GM21423 (cell line): ENCODE data around the gene ADCK1.
A peak's percentile ranks its signal among the peaks of the same experiment; 100 is the strongest.
"Not testable (repeated sequence)": the region's sequence is repeated elsewhere in the genome, so short reads cannot be mapped to it uniquely, and the experiment has no call there.

Source experiments
- ATAC-seq: cut with Tn5 transposase; IDR thresholded peaks from one replicate; pipeline ENCODE4 v1.9.1; 2021; ENCODE audit warnings: mild to moderate bottlenecking, moderate library complexity; ENCODE audit not compliant: unreplicated experiment

ADCK1 gene

GRCh38 chr14:77805706-77806105, 5.8 kb downstream of the ADCK1 start:
- no peak for ATAC-seq

DNA sequence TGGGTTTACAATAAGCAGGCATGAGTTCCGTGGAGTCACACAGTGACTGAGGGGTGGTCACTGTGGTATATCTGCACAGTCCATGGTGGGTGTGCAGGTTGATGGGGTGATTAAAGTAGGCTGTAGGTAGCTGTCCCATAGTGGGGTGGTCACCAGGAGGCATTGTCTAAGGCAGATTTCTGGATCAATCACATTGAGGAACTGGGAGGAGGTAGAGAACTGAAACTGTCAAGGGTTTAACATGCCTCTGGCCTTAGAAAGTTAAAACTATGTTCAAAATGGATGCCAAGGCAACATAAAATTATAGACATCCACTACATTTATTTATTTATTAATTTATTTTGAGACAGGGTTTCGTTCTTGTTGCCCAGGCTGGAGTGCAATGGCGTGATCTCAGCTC, 8.3 kb downstream of the ADCK1 start:
- ATAC-seq, result no peak

DNA sequence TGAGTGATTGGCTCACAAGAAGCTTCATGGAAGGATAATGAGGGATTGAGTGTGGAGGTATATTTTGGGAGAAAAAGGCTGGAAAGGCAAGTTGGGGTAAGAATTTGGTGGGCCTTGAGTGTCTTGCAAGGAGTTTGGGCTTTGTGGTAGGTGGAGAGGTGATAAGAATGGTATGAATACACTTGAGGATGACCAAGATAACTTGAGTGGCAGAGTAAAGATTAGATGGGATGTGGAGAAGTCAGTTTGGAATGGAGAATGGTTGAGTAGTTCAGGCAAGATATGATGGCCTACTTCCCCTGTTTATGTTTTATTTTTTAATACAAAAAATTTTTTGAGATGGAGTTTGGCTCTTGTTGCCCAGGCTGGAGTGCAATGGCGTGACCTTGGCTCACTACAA, 9.1 kb downstream of the ADCK1 start:
- no peak for ATAC-seq

- peak; percentile 62 for ATAC-seq
These were observed 12.1 kb downstream of the ADCK1 start for GRCh38 chr14:77812028-77812427.

DNA sequence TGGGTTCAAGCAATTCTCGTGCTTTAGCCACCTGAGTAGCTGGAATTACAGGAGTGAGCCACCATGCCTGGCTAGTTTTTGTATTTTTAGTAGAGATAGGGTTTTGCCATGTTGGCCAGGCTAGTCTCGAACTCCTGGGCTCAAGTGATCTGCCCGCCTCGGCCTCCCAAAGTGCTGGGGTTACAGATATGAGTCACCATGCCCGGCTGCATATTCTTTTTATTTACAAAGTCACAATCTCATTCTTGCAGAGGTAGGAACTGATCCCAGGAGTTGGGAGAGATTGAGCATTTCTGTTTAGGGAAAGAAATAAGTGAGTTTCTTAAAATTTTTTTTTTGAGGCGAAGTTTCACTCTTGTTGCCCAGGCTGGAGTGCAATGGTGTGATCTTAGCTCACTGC, 12.8 kb downstream of the ADCK1 start:
- ATAC-seq, result not testable (repeated sequence)

DNA sequence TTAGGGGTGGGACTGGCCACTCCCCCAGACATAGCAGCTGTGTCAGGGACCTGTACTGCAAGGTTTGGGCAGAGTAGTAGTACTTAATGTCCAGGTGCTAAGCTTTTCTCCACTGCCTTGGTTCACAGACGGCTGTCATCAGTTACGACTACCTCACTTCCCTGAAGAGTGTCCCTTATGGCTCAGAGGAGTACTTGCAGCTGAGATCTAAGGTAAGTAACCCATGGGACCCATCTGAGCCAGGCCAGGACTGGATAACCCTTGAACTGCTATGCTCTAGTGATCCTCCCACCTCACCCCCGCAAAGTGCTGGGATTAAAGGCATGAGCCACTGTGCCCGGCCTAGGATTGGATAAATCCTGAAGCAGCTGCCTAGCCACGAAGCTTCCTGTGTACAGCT, 22.4 kb downstream of the ADCK1 start:
- ATAC-seq, result no peak

GRCh38 chr14:77822741-77823140, 22.8 kb downstream of the ADCK1 start:
- no peak for ATAC-seq

GRCh38 chr14:77823378-77823777, 23.5 kb downstream of the ADCK1 start:
- no peak for ATAC-seq

DNA sequence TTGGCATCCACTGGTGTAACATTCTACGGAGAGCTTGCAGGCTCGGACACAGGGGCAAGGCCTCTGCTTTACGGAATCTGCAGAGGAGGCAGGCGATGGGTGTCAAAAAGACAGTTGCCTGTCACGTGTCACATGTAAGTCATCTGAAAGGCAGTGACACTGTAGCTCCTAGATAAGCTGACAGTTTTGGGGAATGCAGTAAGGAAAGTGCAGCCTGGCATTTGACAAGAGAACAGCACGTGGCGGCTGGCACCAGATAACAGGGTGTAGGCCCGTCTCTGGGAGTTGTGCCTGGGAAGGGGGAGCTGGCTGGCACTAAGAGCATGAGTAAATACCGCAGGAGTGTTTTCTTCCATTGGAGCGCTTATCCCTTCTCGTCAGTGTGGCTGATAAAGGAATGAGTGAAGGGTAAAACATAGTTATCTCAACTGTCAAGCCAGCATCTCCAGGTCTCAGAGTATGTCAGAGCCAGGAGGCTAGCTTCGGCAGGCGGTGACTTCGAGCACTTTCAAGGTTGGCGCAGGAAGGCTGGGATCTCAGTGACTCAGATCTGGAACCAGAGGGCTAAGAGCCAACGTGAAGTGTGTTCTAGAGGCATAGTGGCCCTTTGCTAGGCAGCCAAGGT, 26.1 kb downstream of the ADCK1 start:
- no peak for ATAC-seq

DNA sequence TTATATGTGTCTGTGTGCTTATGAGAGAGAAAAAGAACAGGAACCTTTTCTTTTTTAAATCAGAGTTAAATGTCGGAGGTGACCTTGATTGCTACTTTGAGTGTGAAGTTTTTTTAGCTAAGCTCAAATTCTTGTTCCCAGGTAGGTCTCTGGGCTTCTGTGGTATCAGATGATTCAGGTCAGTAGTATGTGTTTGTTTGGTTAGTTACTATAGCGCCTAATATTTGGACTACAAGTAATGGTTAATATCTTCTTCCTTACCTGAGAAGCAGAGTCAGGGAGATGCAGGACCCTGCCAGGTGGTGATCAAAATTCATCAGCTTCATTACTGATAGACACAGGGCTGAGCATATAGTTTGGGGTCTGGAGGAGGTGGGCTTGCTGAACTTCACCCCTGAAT, 30.8 kb downstream of the ADCK1 start:
- no peak for ATAC-seq

- ATAC-seq, result no peak
These were observed 32.4 kb downstream of the ADCK1 start for GRCh38 chr14:77832297-77832696.

GRCh38 chr14:77837926-77838325, 38.0 kb downstream of the ADCK1 start:
- ATAC-seq, result no peak

DNA sequence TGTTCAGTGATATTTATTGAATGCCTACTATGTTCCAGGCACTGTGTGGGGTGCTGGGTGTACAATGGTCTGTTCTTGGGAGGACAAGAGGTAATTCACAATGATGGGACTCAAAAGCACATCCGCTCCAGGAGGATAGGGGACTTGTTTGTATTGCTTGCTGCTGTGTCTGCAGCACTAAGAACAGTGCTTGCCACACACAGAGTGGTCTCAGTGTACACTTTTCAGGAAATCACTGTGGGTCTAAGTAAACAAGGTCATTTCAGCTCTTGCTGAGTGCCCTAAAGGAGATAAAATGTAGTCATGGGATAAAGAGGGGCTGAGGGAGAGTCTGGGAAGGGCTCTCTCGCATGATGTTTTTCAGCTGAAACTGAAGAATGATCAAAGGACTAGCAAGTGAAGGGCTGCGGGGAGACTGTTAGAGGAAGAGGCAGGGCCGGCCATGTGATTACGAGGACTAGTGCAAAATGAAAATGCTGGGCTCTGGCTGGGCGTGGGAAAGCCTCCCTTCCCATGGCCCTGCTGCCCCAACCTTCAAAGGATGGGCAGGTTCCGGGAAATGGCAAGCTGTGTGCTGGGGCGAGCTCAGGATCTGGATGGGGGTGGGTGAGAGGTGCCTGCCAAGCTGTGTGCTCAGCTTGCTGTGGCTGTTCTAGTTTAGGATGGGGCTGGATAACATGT, 39.1 kb downstream of the ADCK1 start:
- no peak for ATAC-seq

DNA sequence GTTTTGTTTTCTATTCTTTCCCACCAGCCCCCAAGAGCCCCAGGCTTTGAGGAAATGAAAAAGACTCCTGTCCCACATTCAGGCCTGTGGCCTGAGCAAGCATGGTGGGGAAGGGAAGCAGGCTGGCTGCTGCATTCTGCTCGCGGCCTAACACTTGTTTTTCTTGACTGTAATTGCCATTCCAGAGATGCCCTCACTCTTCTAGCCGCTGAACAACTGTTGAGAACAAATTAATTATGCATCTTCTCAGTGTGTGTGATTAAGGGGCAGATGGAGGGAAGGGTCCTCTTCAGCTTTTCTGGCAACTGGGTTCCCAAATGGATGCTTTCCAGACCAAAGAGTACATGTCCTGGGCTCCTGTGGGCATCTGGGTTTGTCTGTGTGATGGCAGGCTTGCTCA, 43.3 kb downstream of the ADCK1 start:
- no peak for ATAC-seq

DNA sequence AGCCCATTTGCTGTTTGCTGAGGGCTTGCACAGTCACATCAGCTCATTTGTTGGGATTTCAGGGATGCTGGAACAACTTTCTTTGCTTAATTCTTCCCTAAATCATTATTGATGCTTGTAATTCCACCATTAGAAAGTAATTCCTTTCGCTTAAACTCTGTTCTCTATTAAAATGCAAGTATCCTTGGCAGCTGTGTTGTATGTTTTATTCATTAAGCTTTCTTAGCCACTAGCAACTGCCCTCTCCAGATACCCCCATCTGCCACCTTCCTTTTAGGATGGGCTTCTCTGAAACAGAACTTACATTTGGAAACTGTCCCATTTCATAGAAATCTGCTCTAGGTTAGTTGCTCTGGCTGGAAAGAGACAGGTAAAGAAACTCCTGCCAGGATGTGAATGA, 43.7 kb downstream of the ADCK1 start:
- ATAC-seq, result no peak

GRCh38 chr14:77844802-77845201, 44.9 kb downstream of the ADCK1 start:
- no peak for ATAC-seq

- ATAC-seq, result no peak
These were observed 48.1 kb downstream of the ADCK1 start for GRCh38 chr14:77848031-77848430.

DNA sequence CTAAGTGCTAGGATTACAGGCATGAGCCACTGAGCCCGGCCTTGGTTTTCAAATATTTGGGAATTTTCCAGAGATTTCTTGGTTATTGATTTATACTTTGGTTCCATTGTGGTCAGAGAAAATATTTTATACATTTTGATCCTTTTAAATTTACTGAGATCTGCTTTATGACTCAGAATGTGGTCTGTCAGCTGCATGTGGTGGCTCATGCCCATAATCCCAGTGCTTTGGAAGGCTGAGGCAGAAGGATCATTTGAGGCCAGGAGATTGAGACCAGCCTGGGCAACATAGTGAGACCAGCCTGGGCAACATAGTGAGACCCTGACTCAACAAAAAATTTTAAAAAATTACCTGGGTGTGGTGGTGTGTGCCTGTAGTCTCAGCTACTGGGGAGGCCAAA, 49.8 kb downstream of the ADCK1 start:
- ATAC-seq, result no peak

- no peak for ATAC-seq
These were observed 54.0 kb downstream of the ADCK1 start for GRCh38 chr14:77853919-77854318.

DNA sequence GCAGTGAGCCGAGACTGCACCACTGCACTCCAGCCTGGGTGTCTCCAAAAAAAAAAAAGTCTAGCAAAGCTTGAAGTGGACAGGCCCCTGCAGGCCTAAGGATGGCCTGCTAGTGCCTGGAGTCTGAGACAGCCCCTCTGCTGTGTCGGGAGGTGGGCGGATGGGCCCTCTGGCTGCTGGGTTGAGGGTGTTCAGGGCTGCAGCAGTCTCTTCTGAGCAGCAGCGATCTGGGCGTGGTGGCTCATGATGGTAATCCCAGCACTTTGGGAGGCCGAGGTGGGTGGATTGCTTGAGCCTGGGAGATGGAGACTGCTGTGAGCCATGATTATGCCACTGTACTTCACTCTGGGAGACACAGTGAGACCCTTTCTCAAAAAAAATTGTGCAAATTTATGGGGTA, 57.0 kb downstream of the ADCK1 start:
- ATAC-seq, result no peak

DNA sequence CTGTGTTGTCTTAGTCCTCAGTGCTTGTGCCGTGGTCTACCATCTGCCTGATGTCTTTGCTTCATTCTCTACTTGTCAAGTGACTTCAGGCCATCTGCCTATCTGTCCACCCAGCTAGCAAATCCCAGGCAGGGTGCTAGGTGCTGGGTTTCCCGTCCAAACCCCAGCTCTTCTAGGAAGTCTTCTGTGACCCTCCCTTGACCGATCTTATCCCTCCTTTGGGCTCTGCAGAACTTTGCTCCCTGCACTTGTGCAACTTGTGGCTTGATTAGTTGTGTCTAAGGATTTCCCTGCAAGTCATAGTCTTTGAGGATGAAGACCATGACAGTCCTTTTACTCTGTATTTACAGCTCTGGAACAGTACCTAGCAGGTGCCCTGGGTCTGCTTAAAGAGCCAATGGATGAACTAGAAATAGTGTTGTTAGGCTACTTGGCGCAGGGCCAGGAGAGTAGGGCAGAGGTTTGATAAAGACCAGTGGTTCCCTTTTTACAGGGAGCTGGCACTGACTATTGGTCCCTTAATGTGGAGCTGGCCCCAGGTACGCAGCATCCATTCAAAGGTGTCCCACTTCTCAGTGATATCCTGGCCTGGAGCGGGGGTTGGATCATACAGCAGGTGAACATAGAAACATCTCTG, 60.1 kb downstream of the ADCK1 start:
- ATAC-seq, result no peak

GRCh38 chr14:77861201-77861600, 61.3 kb downstream of the ADCK1 start:
- no peak for ATAC-seq
